GM20431 (cell line): Measurements from ENCODE around the gene GAN.

Experiments used
- in situ Hi-C: fragments of 300-500 bp; cut with MseI, MboI; formaldehyde crosslinking; loops from one replicate; pipeline ENCODE4 v1.15.0; 2020; ENCODE audit warnings: low sequenced_read_pairs; ENCODE audit not compliant: unreplicated experiment

GAN gene

DNA sequence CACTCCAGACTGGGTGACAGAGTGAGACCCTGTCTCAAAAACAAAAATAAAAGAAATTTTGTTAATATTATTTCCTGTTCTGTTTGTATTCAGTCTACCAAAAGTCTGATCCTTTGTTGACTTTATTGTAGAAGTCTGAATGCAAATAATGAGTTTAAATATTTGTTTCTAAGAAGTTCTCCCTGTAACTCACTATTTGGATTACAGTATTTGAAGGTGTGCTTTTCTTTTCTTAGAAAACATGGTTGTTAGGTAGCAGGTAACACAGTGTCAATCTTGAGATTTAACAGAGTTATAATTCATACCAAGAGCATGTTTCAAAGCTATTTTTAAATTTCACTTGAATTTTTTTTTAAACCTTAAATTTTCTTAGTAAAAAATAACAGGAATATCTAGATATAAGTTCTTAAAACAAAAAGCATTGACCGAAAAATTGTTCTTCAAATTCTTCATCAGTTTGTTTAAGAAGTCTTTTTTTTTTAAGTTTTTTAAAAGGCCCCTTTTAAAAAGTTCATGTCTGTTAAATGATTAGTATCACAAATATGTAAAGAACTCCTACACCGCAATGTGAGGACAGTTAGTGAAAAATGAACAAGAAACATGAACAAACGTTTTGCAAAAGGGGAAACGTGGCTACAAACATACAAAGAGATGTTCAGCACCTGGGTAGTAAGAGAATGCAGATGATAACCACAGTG lies 35.0 kb downstream of the GAN start:
- in situ Hi-C loops = no loop called here

DNA sequence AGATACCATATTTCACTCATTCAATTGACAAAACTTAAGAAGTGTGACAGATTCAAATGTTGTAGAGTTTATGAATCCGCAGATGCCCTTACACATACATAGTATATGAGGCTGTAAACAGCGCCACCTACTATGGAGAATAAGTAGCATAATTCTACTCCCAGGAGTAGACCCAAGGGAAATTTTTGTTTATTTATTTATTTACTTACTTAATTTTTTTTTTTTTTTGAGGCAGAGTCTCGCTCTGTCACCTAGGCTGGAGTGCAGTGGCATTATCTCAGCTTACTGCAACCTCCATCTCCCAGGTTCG lies 35.5 kb downstream of the GAN start:
- in situ Hi-C loops = no loop called here

DNA sequence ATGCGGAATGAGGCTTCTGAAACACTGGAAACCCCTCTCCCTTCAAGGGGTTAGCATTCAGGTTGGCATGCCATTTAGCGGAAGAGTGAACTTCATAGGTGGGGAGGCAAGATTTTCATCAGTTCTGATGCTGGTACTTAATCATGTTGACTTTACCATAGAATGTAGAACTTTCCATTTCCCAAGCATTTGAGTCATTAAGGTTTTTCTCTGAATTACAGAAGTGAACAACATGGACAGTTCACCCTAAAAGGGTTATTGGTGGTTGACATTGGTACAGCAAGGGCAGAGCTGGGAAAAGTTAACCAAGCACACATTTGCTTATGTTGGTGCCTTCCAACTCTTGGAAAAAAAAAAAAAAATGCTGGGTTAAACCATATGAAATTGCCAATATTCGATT lies 39.1 kb downstream of the GAN start:
- in situ Hi-C loops = no loop called here

DNA sequence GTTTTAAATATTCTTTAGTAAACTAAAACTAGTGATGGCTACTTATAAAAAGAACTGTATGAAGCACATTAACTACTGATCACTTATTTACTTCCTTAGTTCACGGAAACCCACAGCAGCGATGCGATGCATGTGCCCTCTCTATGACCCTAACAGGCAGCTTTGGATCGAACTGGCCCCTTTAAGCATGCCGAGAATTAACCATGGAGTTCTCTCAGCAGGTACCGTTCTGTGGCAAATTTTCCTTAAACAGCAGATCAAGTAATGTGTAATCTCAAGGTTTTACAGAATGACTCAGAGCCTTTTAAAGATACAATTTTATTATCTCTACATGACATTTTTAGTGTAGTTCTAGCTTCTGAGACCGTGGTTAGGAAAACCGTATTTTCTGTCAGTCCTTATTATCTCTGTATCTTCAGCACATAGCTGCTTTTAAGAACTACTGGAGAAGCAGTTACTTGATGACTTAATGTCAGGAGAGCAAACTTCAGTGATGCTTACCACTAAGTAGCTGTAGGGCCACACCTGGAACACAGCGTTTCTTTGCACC lies 43.0 kb downstream of the GAN start:
- in situ Hi-C loops = no loop called here

DNA sequence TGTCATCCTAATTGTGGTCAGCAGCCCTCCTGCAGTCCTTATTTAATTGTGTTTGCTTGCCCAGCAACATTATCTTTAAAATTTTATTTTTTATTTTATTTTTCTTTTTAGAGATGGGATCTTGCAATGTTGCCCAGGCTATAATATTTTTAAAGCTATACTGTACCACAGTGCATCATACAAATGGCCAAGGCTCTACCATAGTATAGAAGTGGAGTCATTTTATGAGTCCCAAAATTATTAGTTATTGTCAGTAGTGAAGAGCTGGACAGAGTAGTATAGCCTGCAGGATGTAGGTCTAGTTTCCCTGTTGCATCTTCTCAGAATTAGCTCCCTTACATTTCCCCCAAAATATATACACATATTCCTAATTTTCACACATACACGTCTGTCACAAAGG lies 44.1 kb downstream of the GAN start:
- in situ Hi-C loops = no loop called here

DNA sequence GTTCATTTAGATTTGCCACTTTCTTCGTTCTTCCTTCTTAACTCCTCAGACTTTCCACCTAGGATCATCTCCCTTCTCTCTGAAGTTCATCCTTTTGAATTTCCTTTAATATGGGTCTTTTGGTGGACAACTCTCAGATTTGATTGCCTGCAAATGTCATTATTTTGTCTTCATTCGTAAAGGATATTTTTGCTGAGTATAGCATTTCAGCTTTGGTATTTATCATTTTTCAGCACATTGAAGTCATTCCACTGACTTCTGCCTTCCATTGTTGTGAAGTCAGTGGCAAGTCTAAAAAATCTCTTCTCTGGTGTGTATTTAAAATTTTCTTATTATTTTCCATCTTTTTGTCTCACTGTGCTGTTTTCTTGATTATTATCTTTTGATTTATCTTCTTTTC lies 45.4 kb downstream of the GAN start:
- in situ Hi-C loops = no loop called here

DNA sequence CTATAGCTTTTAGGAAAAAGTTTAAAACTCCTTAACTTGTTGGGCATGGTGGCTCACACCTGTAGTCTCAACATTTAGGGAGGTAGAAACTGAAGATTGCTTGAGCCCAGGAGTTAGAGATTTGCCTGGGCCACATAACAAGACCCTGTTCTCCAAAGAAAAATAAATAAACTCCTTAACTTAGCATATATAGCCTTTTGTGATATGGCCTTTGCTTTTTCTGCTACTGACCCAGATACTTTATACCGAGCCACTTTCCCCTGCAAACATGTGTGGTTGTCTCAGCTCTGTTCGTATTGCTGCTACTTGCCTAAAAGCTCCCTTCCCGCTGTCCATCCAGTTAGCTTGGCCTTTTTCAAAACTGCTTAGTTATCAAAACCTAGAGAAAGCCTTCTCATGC lies 51.0 kb downstream of the GAN start:
- in situ Hi-C loops = no loop called here

DNA sequence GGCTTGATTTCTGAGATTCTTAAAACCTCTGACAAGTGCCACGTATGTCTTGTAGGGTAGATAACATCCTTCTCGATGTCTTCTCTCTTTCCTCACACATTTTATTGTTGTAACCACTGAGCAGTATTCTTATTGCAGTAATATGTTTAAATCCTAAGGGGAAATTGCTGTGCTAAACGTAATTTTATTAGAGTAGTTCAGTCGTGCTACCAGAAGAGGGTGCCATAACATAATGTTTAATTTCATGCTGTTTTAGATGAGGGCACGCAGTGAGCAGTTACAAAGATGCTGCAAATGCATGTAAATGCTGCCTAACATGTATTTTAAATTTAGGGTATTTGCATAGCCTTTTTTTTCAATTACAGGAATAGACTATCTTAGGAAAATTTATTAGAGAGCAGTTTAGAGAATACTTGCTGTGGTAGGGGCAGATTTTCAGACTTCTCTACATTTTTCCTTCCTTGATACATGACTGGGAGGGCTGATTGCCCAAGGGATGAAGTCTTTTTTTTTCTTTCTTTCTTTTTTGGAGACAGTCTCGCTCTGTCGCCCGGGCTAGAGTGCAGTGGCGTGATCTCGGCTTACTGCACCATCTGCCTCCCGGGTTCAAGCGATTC lies 51.7 kb downstream of the GAN start:
- in situ Hi-C loops = no loop called here

DNA sequence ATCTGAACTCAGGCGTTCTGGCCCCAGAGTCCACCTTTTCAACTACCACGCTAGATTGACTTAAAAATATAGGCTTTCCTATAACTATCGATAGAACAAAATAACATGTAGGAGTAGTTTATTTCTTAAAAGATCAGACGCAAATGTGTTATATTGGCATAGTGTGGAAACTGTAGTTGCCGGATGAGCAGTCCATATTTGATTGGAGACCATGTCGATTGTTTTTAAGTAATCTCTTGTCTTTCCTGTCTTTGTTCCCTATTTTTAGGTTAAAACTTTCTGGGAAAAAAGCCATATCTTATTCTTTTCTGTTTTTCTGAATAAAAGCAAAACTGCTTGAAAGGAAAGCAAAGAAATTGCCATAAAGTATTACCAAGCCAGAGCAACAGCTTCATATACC lies 53.1 kb downstream of the GAN start:
- in situ Hi-C loops = no loop called here

DNA sequence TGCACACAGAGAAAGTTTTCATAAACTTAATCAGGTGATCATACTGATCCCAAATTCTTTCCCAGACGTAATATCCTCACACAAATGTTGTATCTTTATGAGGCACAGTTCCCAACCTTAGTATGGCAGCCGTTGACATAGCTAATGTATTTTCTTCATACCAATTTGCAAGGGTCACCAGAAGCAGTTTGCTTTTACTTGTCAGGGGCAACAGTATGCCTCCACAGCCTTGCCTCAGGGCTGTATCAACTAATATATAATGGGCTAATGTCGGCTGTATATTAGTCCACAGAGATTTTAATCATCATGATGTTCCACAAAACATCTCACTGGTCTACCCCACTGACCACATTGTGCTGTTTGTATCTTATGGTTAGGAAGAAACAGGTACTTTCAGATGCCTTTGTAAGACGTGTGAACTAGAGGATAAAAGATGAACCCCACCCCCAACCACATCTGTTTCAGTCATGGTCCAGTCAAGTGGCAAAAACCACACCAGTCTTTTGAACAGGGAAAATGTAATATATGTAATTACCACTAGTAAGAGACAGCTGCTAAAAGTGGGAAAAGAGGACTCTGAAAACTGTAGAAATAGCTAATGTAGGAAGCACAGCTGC lies 55.2 kb downstream of the GAN start:
- in situ Hi-C loops = no loop called here

DNA sequence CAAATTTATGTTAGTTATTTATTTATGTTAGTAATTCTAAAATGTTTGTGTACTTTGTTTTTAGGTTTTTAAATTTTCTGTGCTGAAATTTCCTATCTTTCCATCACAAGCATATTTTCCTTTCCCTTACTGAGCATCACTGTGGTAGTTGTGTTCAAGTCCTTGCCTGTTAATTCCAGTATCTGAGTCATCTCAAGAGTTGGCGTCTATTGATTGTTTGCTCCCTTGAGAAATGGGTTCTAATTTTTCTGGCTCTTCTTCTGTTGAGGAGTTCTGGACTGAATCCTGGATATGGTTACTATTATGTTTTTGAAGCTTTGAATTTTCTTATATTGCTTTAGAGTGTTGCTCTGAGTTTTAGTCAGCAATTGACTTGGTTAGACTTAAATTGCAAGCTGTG lies 56.3 kb downstream of the GAN start:
- in situ Hi-C loops = no loop called here

DNA sequence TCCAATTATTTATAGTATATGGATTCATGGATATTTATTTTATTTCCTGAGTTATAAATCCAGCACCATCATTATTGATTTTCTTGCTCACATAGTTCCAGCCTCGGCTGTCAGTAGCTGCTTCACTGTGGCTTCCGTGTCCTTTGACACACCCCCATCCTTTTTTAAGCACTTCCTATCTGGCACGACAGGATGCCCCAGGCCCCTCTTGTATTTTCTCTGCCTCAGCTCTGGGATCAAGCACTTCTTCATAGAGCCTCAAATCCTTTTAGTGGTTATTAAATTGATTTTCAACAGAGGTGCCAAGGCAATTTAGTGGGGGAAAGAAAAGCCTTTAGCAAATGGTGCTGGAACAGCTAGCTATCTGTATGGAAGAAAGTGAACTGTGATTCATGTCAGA lies 59.8 kb downstream of the GAN start:
- in situ Hi-C loops = no loop called here

DNA sequence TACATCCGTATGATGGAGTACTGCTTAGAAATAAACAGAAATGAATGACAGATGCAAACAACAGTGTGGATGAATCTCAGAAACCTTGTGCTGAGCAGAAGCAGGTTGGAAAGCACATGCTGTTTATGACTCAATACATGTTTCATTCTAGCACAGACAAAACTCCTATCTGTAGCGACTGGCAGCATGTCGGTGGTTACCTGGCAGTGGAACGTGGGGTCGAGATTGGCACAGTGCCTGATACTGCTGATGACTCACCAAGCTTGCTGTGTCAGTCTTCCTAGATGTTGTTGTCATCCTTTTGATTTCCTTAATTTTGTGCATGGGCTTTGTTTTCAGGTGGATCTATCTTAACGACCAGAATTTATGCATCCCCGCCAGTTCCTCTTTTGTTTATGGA lies 62.1 kb downstream of the GAN start:
- in situ Hi-C loops = loop anchor here (25.0 kb wide), 1 partner anchor 510 kb away; no protein-coding TSS in a partner anchor

DNA sequence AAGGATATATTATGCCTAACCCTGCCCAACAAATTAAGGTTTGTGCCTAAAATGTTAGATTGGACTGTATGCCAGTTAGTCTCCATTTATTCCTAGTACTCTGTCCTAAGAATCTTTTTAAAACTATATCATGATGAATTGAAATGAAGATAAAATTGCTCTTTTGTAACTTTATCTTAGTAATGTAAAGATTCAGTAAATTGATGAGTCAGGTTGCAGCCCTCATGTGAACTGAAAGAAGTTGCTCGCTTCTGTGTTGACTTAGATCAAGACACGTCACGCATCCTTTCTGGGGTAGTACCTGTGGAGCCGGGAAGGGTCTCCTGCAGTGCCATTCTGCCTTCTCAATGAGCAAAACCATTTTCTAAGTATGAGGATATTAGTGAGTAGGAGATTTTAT lies 63.3 kb downstream of the GAN start:
- in situ Hi-C loops = loop anchor here (25.0 kb wide), 1 partner anchor 509 kb away; no protein-coding TSS in a partner anchor

DNA sequence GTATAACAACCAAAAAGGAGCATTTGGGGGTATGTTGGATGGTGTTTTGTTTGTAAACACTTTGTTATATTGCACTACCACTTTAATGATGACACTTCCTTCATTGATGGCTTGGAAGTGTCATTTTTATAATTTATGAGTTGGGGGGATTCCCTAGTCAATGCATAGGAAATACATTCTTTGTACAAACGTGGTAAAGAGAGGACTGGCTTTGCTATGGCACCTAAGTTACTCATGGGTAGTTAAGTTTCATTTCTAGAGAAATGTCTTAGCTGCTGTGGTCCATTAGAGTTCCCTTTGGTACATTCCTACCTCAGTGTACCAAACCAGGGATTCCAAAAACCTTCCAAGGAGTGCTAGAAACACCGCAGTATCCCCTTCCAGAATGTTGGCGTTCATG lies 66.2 kb downstream of the GAN start:
- in situ Hi-C loops = loop anchor here (10.0 to 25.0 kb wide), 2 partner anchors 334 to 506 kb away; no protein-coding TSS in a partner anchor

DNA sequence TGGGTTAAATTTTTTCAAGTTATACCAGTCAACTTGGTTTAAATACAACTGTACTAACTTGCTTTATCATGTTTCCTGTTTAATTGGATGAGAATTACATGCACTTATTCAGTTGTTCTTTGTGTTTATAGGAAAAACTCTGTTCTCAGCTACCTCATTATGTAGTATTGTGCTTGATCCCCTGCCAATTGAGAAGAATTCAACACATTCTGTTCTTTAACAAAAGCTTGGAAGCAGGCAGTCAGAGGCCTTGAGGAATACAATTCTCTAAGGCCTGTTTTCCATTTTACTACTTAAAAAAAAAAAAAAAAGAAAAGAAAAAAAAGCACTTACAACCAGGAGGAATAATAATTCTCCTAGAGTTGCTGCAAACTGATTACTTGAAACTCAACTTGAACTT lies 69.2 kb downstream of the GAN start:
- in situ Hi-C loops = loop anchor here (10.0 to 25.0 kb wide), 2 partner anchors 331 to 503 kb away; no protein-coding TSS in a partner anchor

DNA sequence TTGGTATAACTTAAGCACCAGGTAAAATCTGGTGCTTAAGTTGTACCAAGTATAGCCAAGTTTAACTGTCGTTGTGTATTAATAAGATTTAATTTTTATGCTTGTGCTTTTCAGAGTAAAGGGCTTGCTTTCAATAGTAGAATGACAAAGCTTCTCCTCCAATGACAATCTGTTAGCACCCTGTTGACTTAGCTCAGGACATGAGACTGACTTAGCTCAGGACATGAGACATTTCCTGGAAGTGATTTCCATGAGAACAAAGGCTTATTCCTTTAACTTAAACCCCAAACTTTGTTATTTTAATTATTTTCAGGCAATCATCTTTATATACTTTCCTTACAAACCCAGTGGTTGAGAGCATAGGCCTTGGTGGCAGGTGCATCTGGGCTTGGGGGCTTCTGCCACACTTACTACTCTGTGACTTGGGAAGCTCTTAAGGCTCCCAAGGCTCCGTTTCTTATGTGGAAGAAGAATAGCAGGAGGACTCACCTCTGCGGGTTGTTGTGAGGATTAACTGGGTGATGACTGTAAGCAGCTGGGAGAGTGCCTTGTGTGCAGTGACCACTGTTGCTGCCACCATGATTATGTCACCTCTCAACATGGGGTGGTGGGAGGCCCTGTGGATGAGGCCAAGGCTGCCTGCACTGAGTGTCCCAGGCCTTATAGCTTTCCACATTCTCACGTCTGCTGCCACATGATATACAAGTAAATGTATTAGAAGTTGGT lies 70.4 kb downstream of the GAN start:
- in situ Hi-C loops = loop anchor here (10.0 to 25.0 kb wide), 2 partner anchors 330 to 502 kb away; no protein-coding TSS in a partner anchor

DNA sequence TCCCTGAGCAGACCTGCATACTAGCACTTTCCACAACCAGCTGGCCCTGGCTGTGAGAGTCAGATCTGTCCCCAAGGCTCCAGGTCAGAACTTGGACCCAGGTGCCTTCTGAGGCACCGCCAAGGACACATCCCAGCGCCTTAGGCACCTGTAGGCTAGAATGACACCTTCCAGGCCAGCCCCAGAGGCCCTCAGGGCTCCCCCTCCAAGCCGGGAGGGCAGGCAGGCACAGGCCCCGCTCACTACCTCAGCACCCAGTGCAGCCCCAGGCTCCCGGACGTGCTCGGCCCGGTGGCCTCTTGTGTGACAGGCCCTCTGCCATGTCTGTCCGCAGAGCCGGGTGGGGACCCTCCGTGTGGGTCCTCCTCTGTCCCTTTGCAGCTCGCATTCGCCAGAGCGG lies 73.6 kb downstream of the GAN start:
- in situ Hi-C loops = loop anchor here (10.0 to 25.0 kb wide), 2 partner anchors 326 to 499 kb away; no protein-coding TSS in a partner anchor

DNA sequence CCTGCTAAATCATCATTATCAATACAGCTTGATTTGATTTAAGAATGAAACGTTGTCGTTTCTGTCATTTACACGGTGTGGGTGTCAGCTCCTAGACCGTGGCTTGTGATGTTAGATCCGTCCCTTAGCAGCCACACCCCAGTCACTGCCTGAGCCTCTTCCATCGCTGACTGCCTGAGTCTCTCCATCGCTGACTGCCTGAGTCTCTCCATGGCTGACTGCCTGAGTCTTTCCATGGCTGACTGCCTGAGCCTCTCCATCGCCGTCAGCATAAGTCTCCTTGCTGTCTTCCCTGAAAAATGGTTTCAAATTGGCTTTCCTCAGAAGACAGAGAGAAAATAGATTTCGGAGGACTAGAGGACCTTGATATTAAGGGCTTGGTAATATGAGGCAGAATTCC lies 76.1 kb downstream of the GAN start:
- in situ Hi-C loops = loop anchor here (25.0 kb wide), 1 partner anchor 496 kb away; no protein-coding TSS in a partner anchor

DNA sequence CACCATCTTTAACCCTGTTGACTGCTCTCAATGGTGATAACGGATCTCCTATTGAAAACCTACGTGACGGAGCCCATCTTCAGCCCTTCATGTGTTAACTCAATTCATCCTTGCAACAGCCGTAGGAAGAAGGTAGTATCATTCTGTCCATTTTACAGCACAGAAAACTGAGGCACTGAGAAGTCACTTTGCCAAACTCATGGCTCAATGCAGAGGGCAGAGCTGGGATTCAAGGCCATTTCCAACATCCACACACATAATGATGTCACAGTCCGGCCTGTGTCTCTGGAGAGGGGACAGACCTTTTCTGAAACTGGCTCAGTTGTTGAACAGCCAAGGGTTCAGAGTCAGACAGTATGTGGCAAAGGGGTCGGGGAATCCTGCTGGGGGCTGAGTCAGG lies 77.2 kb downstream of the GAN start:
- in situ Hi-C loops = loop anchor here (25.0 kb wide), 1 partner anchor 495 kb away; no protein-coding TSS in a partner anchor
